PC-3 (cell line): ENCODE measurements around the gene SPRR2E. TPM values are rescaled to one million over a fixed set of nuclear protein-coding genes. Genes with fewer than 3 reads are reported as not detected.
"Not testable (repeated sequence)": the region's sequence is repeated elsewhere in the genome, so short reads cannot be mapped to it uniquely, and the experiment has no call there.

Experiments
- ATAC-seq: fragments of 200-7000 bp; cut with Tn5 transposase; 2 replicates; pipeline ENCODE4 v1.9.1; 2020; ENCODE audit warnings: mild to moderate bottlenecking, moderate library complexity
- BruUV-seq: library from RNA; stranded (reverse); fragments of 400-500 nt; replicated peaks from 2 replicates; lab custom pipeline; 2021; lab: Mats Ljungman, UMichigan
- CTCF ChIA-PET: fragments of 300-600 bp; sonication (Branson Sonifier 250); formaldehyde crosslinking; loops from one replicate; lab custom pipeline; 2022; ENCODE audit warnings: antibody characterized with exemption; lab: Charles Lee
- POLR2A ChIA-PET: fragments of 300-600 bp; sonication (Branson Sonifier 250); formaldehyde crosslinking; loops from one replicate; lab custom pipeline; 2022; ENCODE audit warnings: antibody characterized with exemption; ENCODE audit not compliant: unreplicated experiment; lab: Charles Lee
- DNase-seq: peaks from one replicate; pipeline ENCODE4 v3.0.0-alpha.2; 2015
- H2AFZ ChIP-seq: fragments of 300-600 bp; sonication (generic); 2 replicates; pipeline ENCODE4 v1.6.0; 2016; ENCODE audit warnings: antibody characterized with exemption, low read length
- H3F3A ChIP-seq: fragments of 300-600 bp; sonication (generic); one replicate; pipeline ENCODE4 v1.6.0; 2017; ENCODE audit warnings: antibody characterized with exemption, low read length, control low read depth, mild to moderate bottlenecking; ENCODE audit not compliant: unreplicated experiment
- H3K27ac ChIP-seq: fragments of 300-600 bp; sonication (generic); 2 replicates; pipeline ENCODE4 v1.5.1; 2016; ENCODE audit warnings: mild to moderate bottlenecking, low read length
- H3K27me3 ChIP-seq: fragments of 300-600 bp; sonication (generic); 2 replicates; pipeline ENCODE4 v1.6.1; 2016; ENCODE audit warnings: low read length, mixed read lengths
- H3K36me3 ChIP-seq: fragments of 300-600 bp; sonication (generic); 2 replicates; pipeline ENCODE4 v1.6.1; 2016; ENCODE audit warnings: low read depth, mixed run types, low read length, mixed read lengths
- H3K4me1 ChIP-seq: fragments of 300-600 bp; sonication (generic); 2 replicates; pipeline ENCODE4 v1.5.1; 2016; ENCODE audit warnings: low read length; ENCODE audit not compliant: insufficient read depth
- H3K4me2 ChIP-seq: fragments of 300-600 bp; sonication (generic); 2 replicates; pipeline ENCODE4 v1.6.0; 2016; ENCODE audit warnings: low read length
- H3K4me3 ChIP-seq: fragments of 300-600 bp; sonication (generic); 2 replicates; pipeline ENCODE4 v1.5.1; 2016; ENCODE audit warnings: mild to moderate bottlenecking, low read length, mixed read lengths
- H3K79me2 ChIP-seq: fragments of 300-600 bp; sonication (generic); 2 replicates; pipeline ENCODE4 v1.6.1; 2017; ENCODE audit warnings: low read length, mixed read lengths
- H3K9ac ChIP-seq: fragments of 300-600 bp; sonication (generic); 2 replicates; pipeline ENCODE4 v1.6.0; 2016; ENCODE audit warnings: mild to moderate bottlenecking, low read length
- H3K9me2 ChIP-seq: fragments of 300-600 bp; sonication (generic); replicated peaks from 2 replicates; pipeline ENCODE4 v1.6.1; 2016; ENCODE audit warnings: mixed run types, low read length, mixed read lengths
- H3K9me3 ChIP-seq: fragments of 300-600 bp; sonication (generic); 2 replicates; pipeline ENCODE4 v1.6.1; 2016; ENCODE audit warnings: low read length, mixed read lengths
- H4K20me1 ChIP-seq: fragments of 300-600 bp; sonication (generic); 2 replicates; pipeline ENCODE4 v1.6.1; 2016; ENCODE audit warnings: low read length, mixed read lengths
- EZH2 ChIP-seq: fragments of 300-600 bp; sonication (generic); IDR thresholded peaks from one replicate; pipeline ENCODE4 v1.6.1; 2017; ENCODE audit warnings: antibody characterized with exemption, mild to moderate bottlenecking, low read length; ENCODE audit not compliant: unreplicated experiment
- EZH2phosphoT487 ChIP-seq: fragments of 300-600 bp; sonication (generic); IDR thresholded peaks from 2 replicates; pipeline ENCODE4 v1.6.1; 2018; ENCODE audit warnings: mild to moderate bottlenecking, antibody characterized with exemption, low read length, borderline replicate concordance
- intact Hi-C: fragments of 100-400 bp; cut with micrococcal nuclease; formaldehyde crosslinking; loops from 2 replicates; pipeline ENCODE4 v1.9.0; 2023
- total RNA-seq: library from RNA; depleted of rRNA; stranded (reverse); fragments of >200 nt; gene quantifications from 2 replicates; pipeline ENCODE4 v1.2.3, GENCODE V29; 2014
- TF ChIP-seq, protein P1 (sequence below): fragments of 300-600 bp; sonication (generic); conservative IDR thresholded peaks from 2 replicates; pipeline ENCODE4 v1.5.1; 2017; ENCODE audit warnings: antibody characterized with exemption, low read depth, mild to moderate bottlenecking, low read length

The SPRR2E gene
- total RNA-seq, 1 experiment from 2014 or later = not detected

DNA sequence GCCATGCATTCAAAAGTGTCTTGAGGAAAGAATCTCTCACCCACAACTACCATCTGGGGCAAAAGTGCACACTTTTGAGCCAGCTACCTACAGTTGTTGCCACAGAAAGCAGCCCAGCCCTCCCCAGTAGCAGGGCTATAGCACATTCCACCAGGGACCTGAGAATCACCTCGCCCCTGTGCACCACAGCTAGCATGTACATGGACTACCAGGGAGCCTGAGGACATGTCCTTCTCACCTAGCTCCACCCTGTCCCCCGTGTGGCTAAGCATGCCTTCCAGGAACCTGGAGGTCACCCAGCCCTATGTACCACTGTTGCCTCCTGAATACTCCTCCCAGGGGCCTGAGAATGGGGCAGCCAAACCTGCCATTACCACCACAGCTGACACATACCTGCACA, 39.4 kb upstream of the SPRR2E start:
- H3K4me2 ChIP-seq = no peak overlapping the region
- TF ChIP-seq EZH2phosphoT487 (no peak), EZH2 (no peak)
- TF ChIP-seq, protein P1, sequence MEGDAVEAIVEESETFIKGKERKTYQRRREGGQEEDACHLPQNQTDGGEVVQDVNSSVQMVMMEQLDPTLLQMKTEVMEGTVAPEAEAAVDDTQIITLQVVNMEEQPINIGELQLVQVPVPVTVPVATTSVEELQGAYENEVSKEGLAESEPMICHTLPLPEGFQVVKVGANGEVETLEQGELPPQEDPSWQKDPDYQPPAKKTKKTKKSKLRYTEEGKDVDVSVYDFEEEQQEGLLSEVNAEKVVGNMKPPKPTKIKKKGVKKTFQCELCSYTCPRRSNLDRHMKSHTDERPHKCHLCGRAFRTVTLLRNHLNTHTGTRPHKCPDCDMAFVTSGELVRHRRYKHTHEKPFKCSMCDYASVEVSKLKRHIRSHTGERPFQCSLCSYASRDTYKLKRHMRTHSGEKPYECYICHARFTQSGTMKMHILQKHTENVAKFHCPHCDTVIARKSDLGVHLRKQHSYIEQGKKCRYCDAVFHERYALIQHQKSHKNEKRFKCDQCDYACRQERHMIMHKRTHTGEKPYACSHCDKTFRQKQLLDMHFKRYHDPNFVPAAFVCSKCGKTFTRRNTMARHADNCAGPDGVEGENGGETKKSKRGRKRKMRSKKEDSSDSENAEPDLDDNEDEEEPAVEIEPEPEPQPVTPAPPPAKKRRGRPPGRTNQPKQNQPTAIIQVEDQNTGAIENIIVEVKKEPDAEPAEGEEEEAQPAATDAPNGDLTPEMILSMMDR = no peak
- H3F3A ChIP-seq = no peaks in the 10 kb centered on the region
- ChIA-PET CTCF (no interaction called here), POLR2A (no interaction called here)
- intact Hi-C loops = no loop called here
- H3K4me1 ChIP-seq = no peaks in the 10 kb centered on the region
- ATAC-seq (no peak), DNase-seq (no peak)
- H3K27ac ChIP-seq = no peak overlapping the region
- H3K27me3 ChIP-seq = peaks cover 39% of the 10 kb centered on the region
- H3K9me2 ChIP-seq = no peaks in the 10 kb centered on the region
- no peaks in the 10 kb centered on the region for H3K9me3 ChIP-seq
- H2AFZ ChIP-seq = no peak overlapping the region
- H3K4me3 ChIP-seq = no peak overlapping the region
- H3K36me3 ChIP-seq = no peaks in the 10 kb centered on the region
- no TSS peak for BruUV-seq
- H4K20me1 ChIP-seq = no peaks in the 10 kb centered on the region
- no peaks in the 10 kb centered on the region for H3K79me2 ChIP-seq
- H3K9ac ChIP-seq = no peak overlapping the region

DNA sequence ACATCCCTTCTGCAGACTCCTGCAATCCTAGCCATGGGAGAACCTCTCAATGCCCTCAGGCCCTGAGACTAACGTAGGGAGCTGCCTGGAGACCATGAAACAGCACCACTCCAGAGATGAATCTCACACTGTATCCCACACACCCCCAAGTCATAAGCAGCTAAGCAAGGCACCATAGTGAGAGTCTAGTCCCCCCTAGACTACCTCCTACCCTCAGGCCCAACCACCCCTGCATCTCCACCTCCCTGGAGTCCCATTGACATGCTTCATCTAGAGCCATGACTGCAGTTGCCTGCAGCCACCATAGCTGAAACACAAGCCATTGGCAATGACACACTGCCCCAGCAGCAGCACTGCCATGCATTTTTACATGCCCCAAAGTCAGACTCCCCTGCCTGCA, 38.9 kb upstream of the SPRR2E start:
- H4K20me1 ChIP-seq = no peaks in the 10 kb centered on the region
- CTCF ChIA-PET = no interaction called here
- POLR2A ChIA-PET = no interaction called here
- no peaks in the 10 kb centered on the region for H3K79me2 ChIP-seq
- H3K9ac ChIP-seq = no peak overlapping the region
- no peaks in the 10 kb centered on the region for H3K9me3 ChIP-seq
- TF ChIP-seq, protein P1 = no peak
- no peak for TF ChIP-seq EZH2phosphoT487
- TF ChIP-seq EZH2 = no peak
- no peak for ATAC-seq
- H3K9me2 ChIP-seq = no peaks in the 10 kb centered on the region
- no peak overlapping the region for H3K4me3 ChIP-seq
- no peaks in the 10 kb centered on the region for H3K4me1 ChIP-seq
- no peaks in the 10 kb centered on the region for H3F3A ChIP-seq
- peaks cover 34% of the 10 kb centered on the region for H3K27me3 ChIP-seq
- no peak overlapping the region for H2AFZ ChIP-seq
- intact Hi-C loops = no loop called here
- no peak overlapping the region for H3K4me2 ChIP-seq
- no peak for DNase-seq
- H3K36me3 ChIP-seq = no peaks in the 10 kb centered on the region
- BruUV-seq = no TSS peak
- no peak overlapping the region for H3K27ac ChIP-seq

DNA sequence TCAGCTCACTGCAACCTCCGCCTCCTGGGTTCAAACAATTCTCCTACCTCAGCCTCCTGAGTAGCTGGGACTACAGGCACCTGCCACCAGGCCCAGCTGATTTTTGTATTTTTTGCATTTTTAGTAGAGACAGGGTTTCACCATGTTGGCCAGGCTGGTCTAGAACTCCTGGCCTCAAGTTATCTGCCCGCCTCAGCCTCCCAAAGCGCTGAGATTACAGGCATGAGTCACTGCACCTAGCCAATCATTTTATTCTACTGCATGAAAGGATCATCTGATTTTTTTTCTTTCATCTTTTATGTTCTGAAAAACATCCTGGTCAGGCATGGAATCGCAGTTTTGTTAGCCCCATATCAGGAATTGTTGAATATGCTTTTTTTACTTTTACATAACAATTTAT, 34.4 kb upstream of the SPRR2E start:
- H3K4me1 ChIP-seq, H3K79me2 ChIP-seq, H3K9me2 ChIP-seq, POLR2A ChIA-PET, H3K36me3 ChIP-seq, H3K9ac ChIP-seq, H2AFZ ChIP-seq, intact Hi-C loops, ATAC-seq, BruUV-seq, CTCF ChIA-PET, H3F3A ChIP-seq, H3K9me3 ChIP-seq, DNase-seq, H3K27ac ChIP-seq, H4K20me1 ChIP-seq, H3K4me2 ChIP-seq, H3K4me3 ChIP-seq: not testable (repeated sequence)
- peaks cover 13% of the 10 kb centered on the region; the same call in 1 of the 2 replicates for H3K27me3 ChIP-seq
